OCI-LY7 (cell line): ENCODE measurements around the gene SARDH. TPM values are rescaled to one million over a fixed set of nuclear protein-coding genes. Genes with fewer than 3 reads are reported as not detected.

ENCODE experiments used
- BruUV-seq: library from RNA; stranded (reverse); fragments of 400-500 nt; replicated peaks from 2 replicates; lab custom pipeline; 2021; lab: Mats Ljungman, UMichigan
- CTCF ChIA-PET: fragments of 300-600 bp; sonication (Branson Sonifier 250); formaldehyde crosslinking; loops from one replicate; lab custom pipeline; 2022; ENCODE audit warnings: antibody characterized with exemption; ENCODE audit not compliant: unreplicated experiment; lab: Charles Lee
- POLR2A ChIA-PET: fragments of 300-600 bp; sonication (Branson Sonifier 250); formaldehyde crosslinking; loops from one replicate; lab custom pipeline; 2022; ENCODE audit warnings: antibody characterized with exemption; lab: Charles Lee
- DNase-seq: peaks from one replicate; pipeline ENCODE4 v3.0.0-alpha.2; 2015; ENCODE audit warnings: low spot score
- H2AFZ ChIP-seq: fragments of 200-600 bp; sonication (generic), shearing (Covaris generic); 2 replicates; pipeline ENCODE4 v1.6.1; 2014; ENCODE audit warnings: mild to moderate bottlenecking, antibody characterized with exemption, low read length, moderate library complexity
- H3K27ac ChIP-seq: fragments of 200-600 bp; sonication (generic); 2 replicates; pipeline ENCODE4 v1.5.1; 2014; ENCODE audit warnings: mixed run types, low read depth, mild to moderate bottlenecking, moderate library complexity, low read length, inconsistent platforms; ENCODE audit not compliant: poor library complexity, severe bottlenecking
- H3K36me3 ChIP-seq: fragments of 200-600 bp; sonication (generic); 2 replicates; pipeline ENCODE4 v1.6.1; 2014; ENCODE audit warnings: mild to moderate bottlenecking, antibody characterized with exemption, low read length, moderate library complexity, mixed read lengths; ENCODE audit not compliant: insufficient read depth
- H3K4me1 ChIP-seq: fragments of 200-600 bp; sonication (generic); 2 replicates; pipeline ENCODE4 v1.5.1; 2014; ENCODE audit warnings: mild to moderate bottlenecking, low read length; ENCODE audit not compliant: insufficient read depth, poor library complexity, severe bottlenecking
- H3K4me2 ChIP-seq: fragments of 200-600 bp; sonication (generic); 2 replicates; pipeline ENCODE4 v1.6.1; 2014; ENCODE audit warnings: mild to moderate bottlenecking, low read length
- H3K4me3 ChIP-seq: fragments of 200-600 bp; sonication (generic); 2 replicates; pipeline ENCODE4 v1.5.1; 2014; ENCODE audit warnings: mild to moderate bottlenecking, low read depth, low read length; ENCODE audit not compliant: poor library complexity, severe bottlenecking
- H3K79me2 ChIP-seq: fragments of 200-600 bp; sonication (generic); 2 replicates; pipeline ENCODE4 v1.6.1; 2016; ENCODE audit warnings: low read depth, mild to moderate bottlenecking, low read length, moderate library complexity, mixed read lengths; ENCODE audit not compliant: insufficient read depth
- H3K9me2 ChIP-seq: fragments of 200-600 bp; sonication (generic); 2 replicates; pipeline ENCODE4 v1.6.1; 2016; ENCODE audit warnings: mild to moderate bottlenecking, low read length, mixed read lengths; ENCODE audit not compliant: insufficient read depth
- H3K9me3 ChIP-seq: fragments of 200-600 bp; sonication (generic); 2 replicates; pipeline ENCODE4 v1.6.1; 2014; ENCODE audit warnings: mild to moderate bottlenecking, mixed run types, low read length, mixed read lengths
- H4K20me1 ChIP-seq: fragments of 200-600 bp; sonication (generic); 2 replicates; pipeline ENCODE4 v1.6.1; 2014; ENCODE audit warnings: mild to moderate bottlenecking, antibody characterized with exemption, low read length, moderate library complexity, mixed read lengths; ENCODE audit not compliant: insufficient read depth
- CTCF ChIP-seq: fragments of 200-600 bp; sonication (generic); conservative IDR thresholded peaks from 2 replicates; pipeline ENCODE4 v1.5.1; 2014; ENCODE audit warnings: mild to moderate bottlenecking, antibody characterized with exemption, low read length, moderate library complexity, mixed read lengths
- EZH2phosphoT487 ChIP-seq: fragments of 200-600 bp; sonication (generic); IDR thresholded peaks from 2 replicates; pipeline ENCODE4 v1.6.1; 2018; ENCODE audit warnings: low read depth, borderline replicate concordance, mild to moderate bottlenecking, mixed run types, antibody characterized with exemption, low read length, moderate library complexity, mixed read lengths
- intact Hi-C: fragments of 100-400 bp; cut with micrococcal nuclease; formaldehyde crosslinking; loops from one replicate; pipeline ENCODE4 v1.10.0; 2022; ENCODE audit not compliant: unreplicated experiment
- total RNA-seq, 2 experiments: library from RNA; depleted of rRNA in 1 of 2; stranded (reverse); fragments of >200 nt in 1 of 2; shearing (Covaris generic) in 1 of 2; gene quantifications; 2 replicates each; pipeline ENCODE4 v1.2.3, GENCODE V29; 2014 to 2022

The SARDH gene
- total RNA-seq, 2 experiments from 2014 or later = 42.8 to 60.8 TPM

GRCh38 chr9:133703591-133704399, 34.4 kb downstream of the SARDH start:
- TF ChIP-seq EZH2phosphoT487 (no peak), CTCF (no peak)
- BruUV-seq = no TSS peak
- peaks cover 86% of the 10 kb centered on the region for H3K4me1 ChIP-seq
- peak overlapping the region; percentile 91 for H3K27ac ChIP-seq
- H3K4me2 ChIP-seq = peak overlapping the region; percentile 96
- H3K9me2 ChIP-seq = no peaks in the 10 kb centered on the region
- intact Hi-C loops = loop anchor here (1.0 to 5.0 kb wide), 3 partner anchors 119 to 1234 kb away; partner anchors contain the start of gene SLC2A6
- peaks cover 22% of the 10 kb centered on the region for H3K36me3 ChIP-seq
- POLR2A ChIA-PET = interaction anchor here (0.6 to 1.2 kb wide), 3 partner anchors 123 to 329 kb away, joined by 3 read pairs; no protein-coding TSS in a partner anchor
- H3K9me3 ChIP-seq = peaks cover 4% of the 10 kb centered on the region; the same call in 1 of the 2 replicates
- DNase-seq = peak; percentile 93
- no peak overlapping the region for H2AFZ ChIP-seq
- H4K20me1 ChIP-seq = no peaks in the 10 kb centered on the region
- CTCF ChIA-PET = interaction anchor here (0.6 to 0.9 kb wide), 2 partner anchors 30 to 117 kb away, joined by 3 read pairs; no protein-coding TSS in a partner anchor
- H3K79me2 ChIP-seq = peaks cover 32% of the 10 kb centered on the region; the same call in 1 of the 2 replicates
- H3K4me3 ChIP-seq = peak overlapping the region; percentile 73

GRCh38 chr9:133702798-133703590, 35.2 kb downstream of the SARDH start:
- Histone ChIP-seq H3K4me3 (peak overlapping the region; percentile 73), H3K79me2 (peaks cover 40% of the 10 kb centered on the region; the same call in 1 of the 2 replicates), H3K4me2 (peak overlapping the region; percentile 96), H4K20me1 (no peaks in the 10 kb centered on the region), H3K36me3 (peaks cover 28% of the 10 kb centered on the region), H3K4me1 (peaks cover 86% of the 10 kb centered on the region), H3K9me2 (no peaks in the 10 kb centered on the region), H3K9me3 (peaks cover 4% of the 10 kb centered on the region; the same call in 1 of the 2 replicates), H3K27ac (peak overlapping the region; percentile 91), H2AFZ (no peak overlapping the region)
- CTCF ChIA-PET = interaction anchor here (0.6 to 0.9 kb wide), 2 partner anchors 29 to 116 kb away, joined by 3 read pairs; no protein-coding TSS in a partner anchor
- peak; percentile 67 for DNase-seq
- TF ChIP-seq CTCF (no peak), EZH2phosphoT487 (no peak)
- BruUV-seq = TSS peak; percentile 79
- intact Hi-C loops = loop anchor here (1.0 to 5.0 kb wide), 3 partner anchors 119 to 1234 kb away; partner anchors contain the start of gene SLC2A6
- POLR2A ChIA-PET = interaction anchor here (0.6 to 1.3 kb wide), 4 partner anchors 118 to 329 kb away, joined by 3 to 4 read pairs (median 3); no protein-coding TSS in a partner anchor
